AG04449 (cell line): ENCODE measurements around the gene SEC14L6.

Experiments used
- CTCF ChIA-PET: fragments of 350-600 bp; formaldehyde crosslinking; extraction: SDS; loops from one replicate; lab custom pipeline; 2021; ENCODE audit warnings: antibody characterized with exemption; lab: Yijun Ruan, JAX
- POLR2A ChIA-PET: fragments of 400-600, 350-600 bp; formaldehyde crosslinking; extraction: SDS; loops from one replicate; lab custom pipeline; 2020; ENCODE audit warnings: antibody characterized with exemption, inconsistent platforms; lab: Yijun Ruan, JAX
- DNase-seq: peaks from one replicate; pipeline ENCODE4 v3.0.0-alpha.2; 2010; ENCODE audit warnings: low read depth, low spot score
- H3K4me3 ChIP-seq: 2 replicates; pipeline ENCODE4 v1.5.1; 2011; ENCODE audit warnings: low read depth, mild to moderate bottlenecking, control low read depth, low read length
- CTCF ChIP-seq: IDR thresholded peaks from one replicate; pipeline ENCODE4 v1.5.1; 2011; ENCODE audit warnings: mild to moderate bottlenecking, moderate library complexity, low read length, control low read depth, inconsistent platforms; ENCODE audit not compliant: insufficient read depth; ENCODE audit errors: missing control alignments

SEC14L6 gene

GRCh38 chr22:30535182-30535581 lies 11.4 kb downstream of the SEC14L6 start:
- POLR2A ChIA-PET, result no interaction called here
- DNase-seq, result no peak
- TF ChIP-seq CTCF, result no peak
- CTCF ChIA-PET, result interaction anchor here (1.2 kb wide), 1 partner anchor 51 kb away, joined by 4 read pairs; no protein-coding TSS in a partner anchor
- no peak overlapping the region for H3K4me3 ChIP-seq

- ChIA-PET CTCF (no interaction called here), POLR2A (no interaction called here)
- no peak overlapping the region for H3K4me3 ChIP-seq
- DNase-seq, result no peak
- no peak for TF ChIP-seq CTCF
These were observed 14.6 kb downstream of the SEC14L6 start for GRCh38 chr22:30531651-30532608.

GRCh38 chr22:30526656-30527055 lies 19.9 kb downstream of the SEC14L6 start:
- POLR2A ChIA-PET, result no interaction called here
- H3K4me3 ChIP-seq, result no peak overlapping the region
- no peak for DNase-seq
- CTCF ChIA-PET, result interaction anchor here (0.5 to 1.1 kb wide), 2 partner anchors 15 to 82 kb away, joined by 3 read pairs; no protein-coding TSS in a partner anchor
- TF ChIP-seq CTCF, result no peak

GRCh38 chr22:30523646-30524489 lies 22.7 kb downstream of the SEC14L6 start:
- ChIA-PET POLR2A (no interaction called here), CTCF (interaction anchor here (1.7 kb wide), 1 partner anchor 33 kb away, joined by 4 read pairs; no protein-coding TSS in a partner anchor)
- TF ChIP-seq CTCF, result no peak
- H3K4me3 ChIP-seq, result no peak overlapping the region
- DNase-seq, result no peak

GRCh38 chr22:30521368-30522156 lies 25.0 kb downstream of the SEC14L6 start:
- no peak for TF ChIP-seq CTCF
- H3K4me3 ChIP-seq, result no peak overlapping the region
- no peak for DNase-seq
- ChIA-PET CTCF (interaction anchor here (1.6 to 2.3 kb wide), 3 partner anchors 10 to 36 kb away, joined by 4 to 7 read pairs (median 5); no protein-coding TSS in a partner anchor), POLR2A (no interaction called here)
